ENCODE results near the gene RHD.
"Not testable (repeated sequence)": the region's sequence is repeated elsewhere in the genome, so short reads cannot be mapped to it uniquely, and the experiment has no call there.

RHD gene

GRCh38 chr1:25356848-25357247 lies 84.5 kb downstream of the RHD start:
- no peak for DNase-seq

- no peak for DNase-seq
Measured at GRCh38 chr1:25360596-25361581, 88.6 kb downstream of the RHD start.

- DNase-seq, result no peak
Measured at GRCh38 chr1:25361901-25362300, 89.6 kb downstream of the RHD start.

GRCh38 chr1:25362634-25363559 lies 90.6 kb downstream of the RHD start:
- not testable (repeated sequence) for DNase-seq

GRCh38 chr1:25369241-25369640 lies 96.9 kb downstream of the RHD start:
- DNase-seq, result no peak

GRCh38 chr1:25369691-25370271 lies 97.5 kb downstream of the RHD start:
- not testable (repeated sequence) for DNase-seq

- not testable (repeated sequence) for DNase-seq
Measured at GRCh38 chr1:25371757-25372156, 99.4 kb downstream of the RHD start.

- DNase-seq, result not testable (repeated sequence)
Measured at GRCh38 chr1:25378367-25378766, 106.1 kb downstream of the RHD start.

All from activated gamma-delta T cell (primary cell).